Measurements from ENCODE around the gene CD320.
"Not testable (repeated sequence)": the region's sequence is repeated elsewhere in the genome, so short reads cannot be mapped to it uniquely, and the experiment has no call there.

CD320 gene

GRCh38 chr19:8332976-8333766, 25.0 kb upstream of the CD320 start:
- no peak for DNase-seq

GRCh38 chr19:8331263-8331845, 23.2 kb upstream of the CD320 start:
- no peak for DNase-seq

DNA sequence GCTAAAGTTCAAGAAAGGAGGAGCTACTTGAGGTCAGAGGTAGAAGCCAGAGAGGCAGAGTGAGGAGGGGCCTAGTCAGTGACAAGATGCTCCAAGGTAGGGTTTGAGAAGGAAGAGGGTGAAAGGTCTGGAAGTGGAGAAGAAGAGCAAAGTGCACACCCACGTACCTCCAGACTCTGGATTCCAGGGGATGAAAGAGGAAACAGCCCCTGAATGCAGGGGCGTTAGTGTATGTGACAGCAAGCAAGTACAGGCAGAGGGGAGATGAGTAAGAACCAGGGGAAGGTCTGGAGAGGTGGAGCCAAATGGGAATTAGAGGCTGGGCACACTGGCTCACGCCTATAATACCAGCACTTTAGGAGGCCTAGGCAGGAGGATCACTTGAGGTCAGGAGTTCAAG, 21.8 kb upstream of the CD320 start:
- DNase-seq = no peak

DNA sequence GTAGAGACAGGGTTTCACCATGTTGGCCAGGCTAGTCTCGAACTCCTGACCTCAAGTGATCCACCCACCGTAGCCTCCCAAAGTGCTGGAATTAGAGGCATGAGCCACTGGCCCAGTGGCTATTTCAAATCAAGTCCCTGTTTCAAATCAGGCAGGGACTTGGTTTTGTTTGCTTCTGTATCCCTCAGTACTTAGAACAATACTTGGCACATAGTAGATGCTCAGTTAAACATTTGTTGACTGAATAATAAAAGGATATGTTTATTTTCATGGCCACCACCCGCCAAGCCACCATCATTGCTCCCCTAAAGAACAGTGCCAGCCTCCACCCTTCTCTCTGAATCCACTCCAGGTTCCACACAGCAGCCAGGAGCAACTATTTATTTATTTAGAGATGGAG, 17.3 kb upstream of the CD320 start:
- DNase-seq = no peak

DNA sequence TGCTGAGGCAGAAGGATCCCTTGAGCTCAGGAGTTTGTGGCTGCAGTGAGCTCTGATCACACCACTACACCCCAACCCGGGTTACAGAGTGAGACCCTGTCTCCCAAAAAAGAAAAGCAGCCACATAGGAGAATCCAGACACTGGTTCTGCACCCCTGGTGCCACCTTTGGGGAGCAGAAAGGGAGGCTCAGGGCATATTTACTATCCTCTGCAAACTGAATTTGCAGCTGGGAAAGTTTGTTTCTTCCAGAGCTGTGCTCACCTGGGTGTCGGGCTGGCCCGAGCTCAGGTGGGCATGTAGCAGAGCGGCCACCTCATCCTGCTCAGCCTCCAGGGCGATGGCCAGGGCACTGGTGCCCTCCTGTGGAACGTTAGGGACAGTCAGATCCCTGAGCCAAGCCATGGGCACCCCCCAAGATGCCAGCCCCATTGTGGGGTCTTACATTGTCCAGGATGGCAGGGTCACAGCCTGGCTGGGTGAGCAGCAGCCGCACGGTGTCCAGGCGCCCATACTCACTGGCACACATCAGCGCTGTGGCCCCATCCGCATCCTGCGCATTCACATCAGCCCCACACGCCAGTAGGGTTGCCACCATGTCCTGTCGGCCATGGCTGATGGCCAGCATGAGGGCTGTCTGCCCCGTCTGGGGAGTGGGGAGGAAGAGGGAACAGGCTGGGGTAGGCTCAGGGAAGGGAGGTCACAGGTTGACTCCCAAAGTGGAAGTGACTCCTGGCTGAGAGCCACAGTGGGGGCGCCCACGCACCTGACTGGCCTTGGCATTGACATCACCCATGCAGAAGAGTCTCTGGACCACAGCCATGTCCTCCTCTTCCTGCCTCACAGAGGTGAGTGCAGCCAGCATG, 16.3 kb upstream of the CD320 start:
- no peak for DNase-seq

DNA sequence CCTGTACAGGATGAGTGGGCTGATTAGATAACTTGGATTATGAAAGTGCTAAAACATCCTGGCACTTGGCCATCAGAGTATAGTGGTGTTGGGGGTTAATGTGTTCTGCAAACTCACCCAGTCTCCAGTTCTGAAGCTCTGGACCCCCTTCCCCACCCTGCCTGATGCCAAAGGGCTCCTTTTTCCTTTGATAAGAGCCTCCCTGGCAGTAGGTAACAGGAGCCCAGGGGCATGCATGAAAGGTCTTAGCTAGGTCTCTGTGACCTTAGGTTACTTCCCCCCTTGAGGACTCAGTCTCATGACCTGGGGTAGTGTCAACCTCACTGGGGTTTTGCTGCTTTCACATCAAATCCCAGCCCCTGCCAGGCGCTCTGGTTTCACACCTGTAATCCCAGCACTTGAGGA, 15.6 kb upstream of the CD320 start:
- no peak for DNase-seq

DNA sequence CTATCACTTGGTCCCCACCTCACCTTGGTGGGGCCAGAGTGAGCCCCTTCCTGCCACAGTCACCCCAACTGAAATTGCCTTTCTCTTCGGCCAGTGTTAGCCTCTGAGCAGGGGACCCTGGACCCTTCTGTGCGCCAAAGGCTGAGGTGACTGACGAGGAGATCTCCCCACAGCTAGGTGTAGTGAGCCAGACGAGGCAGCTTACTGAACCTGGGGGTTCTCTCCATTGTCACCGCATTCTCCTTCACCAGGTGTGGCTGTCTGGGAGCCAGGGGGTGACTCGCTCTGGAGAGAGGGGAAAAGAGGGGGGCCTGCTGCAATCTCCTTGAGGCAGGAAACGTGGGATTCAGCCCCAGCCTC, 14.5 kb upstream of the CD320 start:
- DNase-seq = no peak

DNA sequence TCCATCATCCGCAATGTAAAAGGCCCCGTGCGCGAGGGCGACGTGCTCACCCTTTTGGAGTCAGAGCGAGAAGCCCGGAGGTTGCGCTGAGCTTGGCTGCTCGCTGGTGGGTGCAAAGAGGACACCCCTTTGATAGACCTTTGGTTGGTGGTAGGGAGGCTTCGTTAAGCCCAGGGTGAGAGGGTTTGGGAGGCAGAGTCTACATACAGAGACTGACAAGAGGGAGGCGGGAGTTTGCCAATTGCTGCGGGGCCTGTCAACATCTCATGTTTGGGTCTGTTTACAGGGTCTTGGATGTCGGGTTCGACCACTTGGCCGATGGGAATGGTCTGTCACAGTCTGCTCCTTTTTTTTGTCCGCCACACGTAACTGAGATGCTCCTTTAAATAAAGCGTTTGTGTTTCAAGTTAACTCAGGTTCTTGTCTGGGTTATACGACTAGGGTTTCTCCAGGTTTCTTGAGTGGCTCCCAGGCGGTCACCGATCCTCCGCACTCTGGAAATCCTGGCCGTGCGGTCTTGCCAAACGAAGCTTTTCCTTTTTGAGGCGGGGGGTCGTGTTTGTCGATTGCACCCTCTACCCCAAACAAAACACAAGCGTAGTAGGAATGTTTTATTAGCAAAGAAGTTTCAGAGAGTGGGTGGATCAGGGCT, 14.0 kb upstream of the CD320 start:
- DNase-seq = no peak

DNA sequence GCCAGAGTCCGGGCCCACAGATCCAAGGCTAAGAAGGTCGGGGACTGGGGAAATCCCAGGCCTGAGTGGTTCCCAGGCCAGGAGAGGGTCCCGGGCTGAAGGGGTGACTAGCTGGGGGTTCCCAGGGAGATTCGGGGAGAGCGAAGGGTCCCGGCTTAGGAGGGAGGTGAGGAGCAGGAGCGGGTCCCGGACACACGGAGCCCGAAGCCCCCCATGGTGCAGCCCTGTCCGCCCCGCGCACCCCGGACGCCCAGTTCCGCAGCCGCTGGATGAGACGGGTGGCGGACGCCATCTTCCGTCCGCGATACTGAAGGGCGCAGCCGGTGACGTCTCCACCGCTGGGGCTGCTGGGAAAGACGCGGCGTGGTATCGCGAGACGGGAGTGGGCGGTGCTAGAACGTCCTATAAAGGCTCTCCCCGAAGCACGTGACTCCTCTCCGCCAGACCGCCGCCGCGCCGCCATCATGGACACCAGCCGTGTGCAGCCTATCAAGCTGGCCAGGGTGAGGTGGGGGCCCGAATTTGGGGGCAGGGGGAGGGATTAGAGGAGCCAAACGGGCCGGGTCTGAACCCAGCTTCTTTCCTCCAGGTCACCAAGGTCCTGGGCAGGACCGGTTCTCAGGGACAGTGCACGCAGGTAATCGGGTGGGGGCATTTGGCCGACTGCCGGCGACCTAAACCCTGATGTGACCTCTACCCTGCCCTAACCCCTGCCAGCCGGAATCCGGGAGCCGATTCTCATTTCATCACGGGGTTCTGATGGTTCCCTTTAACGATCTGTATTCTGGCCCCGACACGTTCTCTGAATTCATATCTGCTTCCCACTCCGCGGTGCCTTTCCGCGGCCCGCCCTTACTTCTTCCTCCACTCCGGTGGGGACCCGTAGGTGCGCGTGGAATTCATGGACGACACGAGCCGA, 13.2 kb upstream of the CD320 start, which contains the start of the genes NDUFA7 and RPS28:
Gene NDUFA7 (minus strand): TSS at position 309 of the 919 bp plus-strand sequence. CDS start 17 bp downstream, at position 292.
Gene RPS28 (plus strand): TSS at position 430 of the 919 bp plus-strand sequence. CDS start 35 bp downstream, at position 465.
- peak; percentile 97 for DNase-seq

DNA sequence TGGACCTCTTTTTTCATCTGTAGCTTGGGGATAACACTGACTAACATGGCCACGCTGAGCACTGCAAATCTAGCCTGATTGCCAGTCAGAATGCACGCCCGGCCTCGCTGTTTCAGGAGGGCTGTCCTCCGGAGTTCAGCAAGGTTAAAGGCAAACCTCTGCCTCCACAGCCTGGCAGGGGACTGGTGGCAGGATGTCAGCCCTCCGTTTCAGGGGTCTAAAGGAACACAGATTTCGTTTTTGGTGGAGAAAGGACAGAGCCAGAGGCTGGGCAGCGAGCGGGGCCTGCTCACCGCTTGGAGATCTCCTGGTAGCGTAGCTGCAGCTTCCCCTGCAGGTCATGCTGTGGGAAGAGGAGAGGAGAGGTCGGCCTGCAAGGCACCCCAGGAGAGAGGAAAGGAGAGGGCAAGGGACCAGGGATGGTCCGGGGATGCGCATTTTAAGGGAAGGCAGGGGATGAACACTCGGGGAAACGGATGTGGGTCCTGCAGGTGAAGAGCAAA, 12.5 kb upstream of the CD320 start:
- no peak for DNase-seq

DNA sequence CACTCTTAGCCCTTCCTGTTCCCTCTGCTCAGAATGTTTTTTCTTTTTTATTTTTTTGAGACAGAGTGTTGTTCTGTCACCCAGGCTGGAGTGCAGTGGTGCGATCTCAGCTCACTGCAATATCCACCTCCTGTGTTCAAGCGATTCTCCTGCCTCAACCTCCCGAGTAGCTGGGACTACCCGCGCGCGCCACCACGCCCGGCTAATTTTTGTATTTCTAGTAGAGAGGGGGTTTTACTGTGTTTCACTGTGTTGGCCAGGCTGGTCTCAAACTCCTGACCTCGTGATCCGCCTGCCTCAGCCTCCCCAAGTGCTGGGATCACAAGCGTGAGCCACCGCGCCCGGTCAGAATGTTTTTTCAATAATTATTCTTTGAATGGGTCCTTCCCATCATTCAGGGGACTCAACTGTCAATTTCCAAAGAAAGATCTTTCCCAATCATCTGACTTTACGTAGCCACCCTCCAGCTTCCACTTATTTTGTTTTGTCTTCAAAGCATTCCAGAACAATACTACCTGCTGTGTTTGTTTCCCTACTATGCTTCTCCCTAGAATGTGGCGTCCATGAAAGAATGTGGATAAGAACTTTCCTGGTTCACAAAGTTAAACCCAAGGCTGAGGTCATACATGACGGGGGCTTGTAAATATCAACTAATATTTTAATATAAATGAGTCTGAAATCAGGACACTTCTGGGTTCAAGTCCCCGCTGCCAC, 11.8 kb upstream of the CD320 start:
- no peak for DNase-seq

GRCh38 chr19:8318835-8319234, 10.7 kb upstream of the CD320 start:
- not testable (repeated sequence) for DNase-seq

DNA sequence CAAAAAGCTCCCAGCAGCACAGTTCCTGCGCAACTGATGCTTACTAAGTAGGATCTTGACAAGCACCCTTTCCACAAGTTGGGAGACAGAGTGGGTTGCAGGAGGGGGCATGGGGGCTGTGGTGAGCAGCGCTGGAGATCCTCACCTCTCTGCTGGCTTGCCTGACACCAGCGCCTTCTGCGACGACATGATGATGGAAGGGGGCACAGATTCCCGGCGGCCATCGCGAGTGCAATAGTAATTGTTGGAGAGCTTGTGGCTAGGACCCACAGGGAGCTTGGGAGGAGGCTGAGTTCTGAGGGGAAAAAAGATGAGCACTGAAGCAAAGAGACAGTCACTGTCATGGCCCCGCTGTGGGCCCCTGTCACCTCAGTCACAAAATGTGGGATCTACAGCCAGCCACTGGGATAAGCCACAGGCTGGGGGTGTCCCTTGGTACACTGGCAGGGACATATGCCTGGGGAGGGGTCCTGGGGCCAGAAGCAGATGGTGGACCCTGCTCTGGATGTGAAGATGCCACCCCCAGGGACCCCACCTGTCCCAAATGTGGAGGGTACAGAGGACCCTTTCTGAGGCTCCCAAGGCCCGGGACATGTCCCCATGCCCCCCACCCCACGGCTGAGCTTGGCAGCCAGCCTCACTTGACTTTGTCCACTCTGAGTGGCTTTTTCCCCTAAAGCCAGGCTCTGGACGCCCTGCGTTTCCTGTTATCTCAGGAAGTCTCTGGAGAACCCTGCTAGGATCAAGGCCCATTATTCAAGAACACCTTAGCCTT, 8.4 kb upstream of the CD320 start:
- no peak for DNase-seq

DNA sequence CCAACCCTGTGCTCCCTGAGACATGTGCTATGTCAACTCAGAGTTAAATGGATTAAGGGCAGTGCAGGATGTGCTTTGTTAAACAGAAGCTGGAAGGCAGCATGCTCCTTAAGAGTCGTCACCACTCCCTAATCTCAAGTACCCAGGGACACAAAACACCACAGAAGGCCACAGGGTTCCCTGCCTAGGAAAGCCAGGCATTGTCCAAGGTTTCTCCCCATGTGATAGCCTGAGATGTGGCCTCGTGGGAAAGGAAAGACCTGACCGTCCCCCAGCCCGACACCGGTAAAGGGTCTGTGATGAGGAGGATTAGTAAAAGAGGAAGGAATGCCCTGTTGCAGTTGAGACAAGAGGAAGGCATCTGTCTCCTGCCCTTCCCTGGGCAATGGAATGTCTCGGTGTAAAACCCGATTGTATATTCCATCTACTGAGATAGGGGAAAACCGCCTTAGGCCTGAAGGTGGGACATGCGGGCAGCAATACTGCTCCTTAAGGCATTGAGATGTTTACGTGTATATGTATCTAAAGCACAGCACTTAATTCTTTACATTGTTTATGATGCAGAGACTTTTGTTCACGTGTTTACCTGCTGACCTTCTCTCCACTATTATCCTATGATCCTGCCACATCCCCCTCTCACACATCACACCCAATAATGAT, 7.0 kb upstream of the CD320 start:
- DNase-seq = not testable (repeated sequence)

- DNase-seq = no peak
Measured at GRCh38 chr19:8311461-8312260, 3.5 kb upstream of the CD320 start.

DNA sequence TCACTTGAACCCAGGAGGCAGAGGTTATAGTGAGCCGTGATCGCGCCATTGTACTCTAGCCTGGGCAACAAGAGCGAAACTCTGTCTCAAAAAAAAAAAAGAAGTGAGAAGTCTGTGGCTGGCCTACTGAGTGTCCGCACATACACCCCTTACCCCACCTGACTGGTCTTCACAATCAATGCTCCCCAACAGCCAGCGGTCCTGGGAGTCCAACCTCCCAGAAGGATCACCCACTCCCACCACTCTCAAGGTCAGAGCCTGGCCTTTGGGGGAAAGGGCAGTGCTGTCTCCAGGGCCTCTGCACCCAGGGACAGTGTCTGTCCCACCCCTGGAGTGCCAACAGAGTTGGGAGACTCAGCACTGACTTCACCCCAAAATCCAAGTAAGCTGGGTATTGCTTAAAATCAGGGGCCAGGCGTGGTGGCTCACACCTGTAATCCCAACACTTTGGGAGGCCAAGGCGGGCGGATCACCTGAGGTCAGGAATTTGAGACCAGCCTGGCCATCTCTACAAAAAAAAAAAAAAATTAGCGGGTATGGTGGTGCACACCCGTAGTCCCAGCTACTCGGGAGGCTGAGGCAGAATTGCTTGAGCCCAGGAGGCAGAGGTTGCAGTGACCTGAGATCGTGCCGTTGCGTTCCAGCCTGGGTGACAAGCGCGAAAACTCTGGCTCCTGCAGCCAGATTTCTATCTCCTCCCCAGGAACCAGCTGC, 2.3 kb upstream of the CD320 start:
- no peak for DNase-seq

- no peak for DNase-seq
Measured at GRCh38 chr19:8308891-8309291, 733 bp upstream of the CD320 start.

DNA sequence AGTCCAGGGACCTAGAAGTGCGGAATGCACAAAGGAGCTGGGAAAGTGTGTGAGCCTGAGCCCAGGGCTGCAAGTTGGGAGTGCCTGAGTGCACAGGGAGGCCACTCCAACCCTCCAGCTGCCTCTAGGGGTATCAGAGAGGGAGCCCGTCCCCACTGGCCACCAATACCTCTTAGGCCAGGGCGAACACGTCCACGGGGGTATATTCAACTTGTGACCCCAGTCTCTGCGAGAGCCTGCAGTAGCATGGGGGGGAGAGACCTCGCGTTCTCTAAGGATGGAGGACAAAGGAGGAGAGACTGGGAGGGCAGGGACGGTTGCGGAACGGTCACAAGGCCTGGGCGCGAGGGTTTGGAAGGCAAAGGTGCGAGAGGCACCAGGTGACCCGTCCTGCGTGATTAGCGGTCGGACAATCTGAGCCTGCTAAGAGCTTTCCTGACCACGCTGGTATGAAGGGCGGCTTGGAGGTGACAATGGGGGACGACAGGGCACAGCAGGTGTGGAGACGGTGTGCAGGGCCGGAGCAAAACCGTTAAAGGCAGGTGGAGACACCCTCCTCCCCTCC, 676 bp downstream of the CD320 start:
- no peak for DNase-seq

Measured in CD4-positive, alpha-beta T cell treated with Interleukin-1 beta for 1 hour (primary cell).